KOPT-K1 (cell line): ENCODE measurements around the gene FAM114A2.
A peak's percentile ranks its signal among the peaks of the same experiment; 100 is the strongest.

Experiments used
- H3K27ac ChIP-seq: fragments of 200-600 bp; sonication (generic); 2 replicates; pipeline ENCODE4 v1.5.1; 2016; ENCODE audit warnings: antibody characterized with exemption, mild to moderate bottlenecking, low read depth, low read length; ENCODE audit not compliant: poor library complexity, severe bottlenecking
- H3K36me3 ChIP-seq: fragments of 200-600 bp; sonication (generic); 2 replicates; pipeline ENCODE4 v1.5.1; 2017; ENCODE audit warnings: antibody characterized with exemption, mild to moderate bottlenecking, low read length, moderate library complexity; ENCODE audit not compliant: insufficient read depth
- H3K9me3 ChIP-seq: fragments of 200-600 bp; sonication (generic); 2 replicates; pipeline ENCODE4 v1.5.1; 2017; ENCODE audit warnings: antibody characterized with exemption, low read length, mild to moderate bottlenecking; ENCODE audit not compliant: insufficient read depth, poor library complexity, severe bottlenecking

Gene FAM114A2

DNA sequence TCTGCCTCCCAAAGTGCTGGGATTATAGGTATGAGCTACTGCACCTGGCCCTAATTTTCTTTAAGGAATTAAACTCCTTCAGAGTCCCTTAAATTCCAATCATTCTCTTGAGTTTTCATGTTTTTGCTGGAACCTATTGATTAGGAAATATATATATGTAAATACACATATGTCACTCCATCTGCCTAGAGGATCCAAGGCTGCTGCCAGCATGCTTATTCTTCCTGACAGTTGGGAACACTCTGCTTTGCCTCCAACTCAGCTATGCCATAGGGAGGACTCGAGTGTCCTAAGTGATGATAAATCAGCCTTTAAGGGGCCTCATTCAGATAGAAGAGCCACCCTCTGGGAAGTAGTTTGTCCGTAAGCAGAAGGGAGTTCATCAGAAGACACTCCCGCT lies 21.9 kb upstream of the FAM114A2 start:
- Histone ChIP-seq H3K36me3 (peaks cover 10% of the 10 kb centered on the region), H3K9me3 (peaks cover 7% of the 10 kb centered on the region), H3K27ac (no peak overlapping the region)

- Histone ChIP-seq H3K27ac (peak overlapping the region; percentile 84), H3K9me3 (peaks cover 3% of the 10 kb centered on the region), H3K36me3 (peaks cover 20% of the 10 kb centered on the region)
Observed at GRCh38 chr5:154059583-154059982, 20.9 kb upstream of the FAM114A2 start.

DNA sequence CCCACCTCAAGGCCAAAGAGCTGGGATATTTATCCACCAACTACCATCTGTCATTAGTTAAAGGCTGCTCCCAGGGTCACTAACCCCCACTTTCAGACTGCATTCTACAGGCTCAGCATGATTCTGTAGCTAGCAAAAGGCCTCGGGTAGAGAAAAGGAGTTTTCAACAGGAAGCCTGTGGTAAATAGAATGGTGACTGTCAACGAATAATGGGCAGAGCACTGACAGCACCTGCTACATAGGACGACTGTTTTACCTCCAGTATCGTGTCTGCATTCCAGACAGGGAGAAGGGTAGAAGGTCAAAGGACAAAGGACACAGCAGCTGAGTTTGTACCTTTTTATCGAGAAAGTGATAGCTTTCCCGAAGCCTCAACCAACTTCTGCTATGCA lies 20.3 kb upstream of the FAM114A2 start:
- peaks cover 25% of the 10 kb centered on the region for H3K36me3 ChIP-seq
- no peaks in the 10 kb centered on the region for H3K9me3 ChIP-seq
- peak overlapping the region; percentile 84 for H3K27ac ChIP-seq

GRCh38 chr5:154058055-154059038 lies 19.6 kb upstream of the FAM114A2 start:
- H3K9me3 ChIP-seq, result no peaks in the 10 kb centered on the region
- peaks cover 32% of the 10 kb centered on the region for H3K36me3 ChIP-seq
- peak overlapping the region; percentile 84 for H3K27ac ChIP-seq

DNA sequence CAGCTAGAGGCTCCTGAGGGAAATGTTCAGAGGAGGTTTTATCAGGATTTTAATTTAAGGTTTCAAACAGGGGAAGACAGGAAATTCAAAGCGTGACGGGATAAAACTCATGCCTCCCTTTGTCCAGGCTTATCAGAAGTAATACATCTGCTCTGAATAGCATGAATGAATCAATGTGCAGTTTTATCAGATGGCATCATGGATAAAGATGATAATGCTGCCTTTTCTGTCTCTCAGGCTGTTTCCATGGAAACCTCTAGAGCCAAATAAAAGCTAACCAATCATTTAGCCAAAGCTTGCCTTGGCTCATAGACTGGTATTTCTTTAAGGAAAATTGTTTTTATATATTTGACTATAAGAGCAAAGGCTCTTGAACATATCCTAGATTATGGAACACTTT lies 16.5 kb upstream of the FAM114A2 start:
- Histone ChIP-seq H3K36me3 (peaks cover 62% of the 10 kb centered on the region), H3K9me3 (no peaks in the 10 kb centered on the region), H3K27ac (no peak overlapping the region)

DNA sequence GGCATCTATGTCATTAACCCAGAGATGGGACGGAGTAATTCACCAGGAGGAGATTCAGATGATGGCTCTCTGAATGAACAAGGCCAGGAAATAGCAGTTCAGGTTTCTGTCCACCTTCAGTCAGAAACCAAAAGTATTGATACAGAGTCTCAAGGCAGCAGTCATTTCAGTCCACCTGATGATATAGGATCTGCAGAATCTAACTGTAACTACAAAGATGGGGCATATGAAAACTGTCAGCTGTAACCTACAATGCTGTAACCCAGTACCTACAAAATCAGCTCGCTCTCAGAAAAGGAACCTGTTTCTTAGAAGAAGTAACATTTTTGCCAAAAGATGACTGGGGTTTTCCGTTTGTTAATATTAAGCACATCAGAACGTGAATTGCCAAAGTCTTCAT lies 14.8 kb upstream of the FAM114A2 start:
- H3K36me3 ChIP-seq, result peaks cover 71% of the 10 kb centered on the region
- H3K27ac ChIP-seq, result no peak overlapping the region
- no peaks in the 10 kb centered on the region for H3K9me3 ChIP-seq

DNA sequence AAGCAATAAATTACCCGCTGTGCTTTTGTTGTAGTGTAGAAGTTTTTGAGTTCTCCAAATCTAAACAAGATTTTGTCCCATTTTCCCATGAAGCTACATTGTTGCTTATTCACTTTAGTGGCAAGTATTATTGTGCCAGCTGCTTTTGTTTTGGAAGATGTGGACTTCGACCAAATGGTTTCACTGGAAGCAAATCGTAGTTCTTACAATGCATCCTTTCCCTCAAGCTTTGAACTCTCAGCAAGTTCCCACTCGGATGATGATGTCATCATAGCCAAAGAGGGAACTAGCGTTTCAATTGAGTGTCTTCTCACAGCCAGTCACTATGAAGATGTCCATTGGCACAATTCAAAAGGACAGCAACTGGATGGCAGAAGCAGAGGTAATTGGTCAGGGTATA lies 10.9 kb upstream of the FAM114A2 start:
- no peaks in the 10 kb centered on the region for H3K9me3 ChIP-seq
- peaks cover 75% of the 10 kb centered on the region for H3K36me3 ChIP-seq
- H3K27ac ChIP-seq, result no peak overlapping the region

- H3K36me3 ChIP-seq, result peaks cover 52% of the 10 kb centered on the region
- no peaks in the 10 kb centered on the region for H3K9me3 ChIP-seq
- no peak overlapping the region for H3K27ac ChIP-seq
Observed at GRCh38 chr5:154047324-154047723, 8.6 kb upstream of the FAM114A2 start.

DNA sequence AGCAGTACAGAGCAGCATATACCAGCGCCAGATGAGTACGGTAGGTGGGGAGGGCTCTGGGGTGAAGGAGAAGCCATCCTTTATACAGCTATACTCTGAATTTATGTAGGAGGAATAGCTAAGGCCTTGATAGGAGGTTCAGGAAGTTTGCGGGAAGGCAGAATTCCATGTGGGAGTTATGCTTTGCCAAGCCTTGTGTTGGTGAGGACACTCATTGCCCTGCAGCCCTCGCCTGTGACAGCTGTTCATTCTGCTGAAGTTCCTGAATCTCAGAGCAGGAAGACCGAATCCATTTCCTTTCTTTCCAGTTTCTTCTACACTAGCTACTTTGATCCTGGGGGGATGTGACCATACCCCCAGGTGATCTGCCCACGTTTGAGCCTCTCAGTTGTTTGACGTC lies 7.8 kb upstream of the FAM114A2 start:
- H3K9me3 ChIP-seq, result no peaks in the 10 kb centered on the region

GRCh38 chr5:154044581-154044980 lies 5.9 kb upstream of the FAM114A2 start:
- peak overlapping the region; percentile 15 for H3K27ac ChIP-seq
- H3K36me3 ChIP-seq, result peaks cover 27% of the 10 kb centered on the region
- no peaks in the 10 kb centered on the region for H3K9me3 ChIP-seq

More for the DNA sequence above, 7.8 kb upstream of the FAM114A2 start:
- peaks cover 44% of the 10 kb centered on the region for H3K36me3 ChIP-seq
- no peak overlapping the region for H3K27ac ChIP-seq

DNA sequence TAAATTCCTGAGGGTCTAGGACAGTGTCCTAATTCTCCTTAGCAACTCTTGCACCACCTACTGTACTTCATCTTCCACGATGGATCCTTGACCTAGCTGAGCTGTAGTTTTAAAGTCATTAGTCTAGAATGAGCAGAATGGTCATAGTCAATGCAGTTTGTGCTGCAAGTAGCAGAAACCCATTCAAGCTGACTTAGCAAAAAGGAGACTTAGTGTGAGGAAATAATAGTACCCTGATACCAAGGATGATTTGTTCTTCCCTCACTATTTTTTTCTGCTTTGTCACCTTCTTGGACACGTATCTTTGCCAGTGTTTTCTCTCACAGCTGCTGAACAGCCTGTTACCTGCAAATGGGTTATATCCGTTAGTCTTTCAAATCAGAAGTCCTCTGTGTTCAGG lies 5.4 kb upstream of the FAM114A2 start:
- peak overlapping the region; percentile 15 for H3K27ac ChIP-seq
- H3K36me3 ChIP-seq, result peaks cover 23% of the 10 kb centered on the region
- H3K9me3 ChIP-seq, result no peaks in the 10 kb centered on the region

DNA sequence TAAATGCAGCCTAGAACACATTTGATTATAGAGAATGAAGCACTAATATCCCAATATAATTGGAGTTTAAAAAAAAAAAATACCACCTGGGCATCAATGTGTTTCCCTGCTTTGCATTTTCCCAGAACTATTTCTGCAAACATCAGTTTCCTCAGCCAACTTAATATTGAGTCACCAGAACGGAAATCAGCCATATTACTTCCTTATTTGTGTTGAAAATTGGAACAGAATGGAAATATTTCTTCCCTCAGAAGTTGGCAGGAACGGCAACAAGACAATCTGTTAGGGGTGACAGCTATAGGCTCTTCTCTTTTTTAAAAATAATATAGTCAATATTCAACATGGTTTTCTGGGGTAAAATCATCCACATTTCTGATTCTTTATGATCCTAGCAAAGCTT lies 4.1 kb upstream of the FAM114A2 start:
- H3K9me3 ChIP-seq, result no peaks in the 10 kb centered on the region
- peaks cover 20% of the 10 kb centered on the region for H3K36me3 ChIP-seq
- H3K27ac ChIP-seq, result no peak overlapping the region

- Histone ChIP-seq H3K27ac (peak overlapping the region; percentile 72), H3K9me3 (no peaks in the 10 kb centered on the region), H3K36me3 (no peaks in the 10 kb centered on the region; the same call in 1 of the 2 replicates)
Observed at GRCh38 chr5:154039458-154039829, 734 bp upstream of the FAM114A2 start.

- H3K36me3 ChIP-seq, result no peaks in the 10 kb centered on the region; the same call in 1 of the 2 replicates
- H3K27ac ChIP-seq, result peak overlapping the region; percentile 72
- H3K9me3 ChIP-seq, result no peaks in the 10 kb centered on the region
Observed at GRCh38 chr5:154038261-154038706, 426 bp downstream of the FAM114A2 start.

DNA sequence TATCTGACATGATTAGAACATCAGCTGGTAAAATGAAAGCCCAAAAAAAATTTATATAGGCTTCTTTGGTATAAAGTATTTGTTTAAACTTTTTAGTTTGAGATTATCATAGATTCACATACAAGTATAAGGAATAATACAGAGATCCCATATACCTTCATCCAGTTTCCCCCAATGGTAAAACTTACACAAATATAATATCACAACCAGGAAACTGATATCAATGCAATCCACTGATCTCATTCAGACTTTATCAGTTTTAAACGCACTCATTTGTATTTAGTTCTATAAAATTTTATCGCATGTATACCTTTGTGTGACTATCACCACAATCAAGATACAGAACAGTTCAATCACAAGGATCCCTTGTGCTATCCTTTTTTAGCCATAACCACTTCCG lies 3.8 kb downstream of the FAM114A2 start:
- no peak overlapping the region for H3K27ac ChIP-seq
- H3K9me3 ChIP-seq, result no peaks in the 10 kb centered on the region
- no peaks in the 10 kb centered on the region for H3K36me3 ChIP-seq
